ENCODE results near the gene YIPF4. TPM values are rescaled to one million over a fixed set of nuclear protein-coding genes. Genes with fewer than 3 reads are reported as not detected.

The YIPF4 gene
- total RNA-seq, 1 donor from 2014 or later: 52.3 TPM

DNA sequence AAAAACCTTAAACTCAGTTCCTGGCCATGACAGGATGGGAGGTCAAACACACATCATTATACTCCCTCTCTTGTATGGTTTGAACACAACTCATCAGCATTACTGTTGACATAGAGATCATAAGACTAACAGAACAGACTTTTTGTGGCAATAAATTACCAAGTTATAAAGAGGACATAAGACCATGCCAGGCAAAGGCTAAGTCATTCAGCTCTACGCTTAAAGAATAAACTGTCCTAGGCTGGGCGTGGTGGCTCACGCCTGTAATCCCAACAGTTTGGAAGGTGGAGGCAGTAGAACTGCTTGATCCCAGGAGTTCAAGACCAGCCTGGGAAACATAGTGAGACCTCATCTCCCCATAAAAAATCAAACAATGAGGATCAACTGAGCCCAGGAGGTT, 29.4 kb upstream of the YIPF4 start:
- Mint-ChIP-seq H3K4me3 (ENCODE audit: unreplicated experiment) (no peak overlapping the region), H3K27me3 (ENCODE audit: low read depth, unreplicated experiment) (peaks cover 17% of the 10 kb centered on the region), H3K4me1 (ENCODE audit: low read depth, unreplicated experiment) (no peaks in the 10 kb centered on the region), H3K36me3 (ENCODE audit: low read depth, unreplicated experiment) (no peaks in the 10 kb centered on the region), H3K27ac (ENCODE audit: unreplicated experiment) (no peak overlapping the region), H3K9me3 (ENCODE audit: unreplicated experiment) (no peaks in the 10 kb centered on the region)
- H3K4me1 ChIP-seq (ENCODE audit: insufficient read depth, low read length): no peaks in the 10 kb centered on the region
- DNase-seq (ENCODE audit: low read depth) (no peak), FAIRE-seq (no peak)
- H3K9me3 ChIP-seq (ENCODE audit: insufficient read depth, low read depth, low read length): no peaks in the 10 kb centered on the region
- no peak overlapping the region for H3K27ac ChIP-seq (ENCODE audit: low read depth, low read length)
- no peaks in the 10 kb centered on the region for H3K27me3 ChIP-seq (ENCODE audit: insufficient read depth, low read length)
- no peaks in the 10 kb centered on the region for H3K36me3 ChIP-seq (ENCODE audit: insufficient read depth, low read length)
- no peak for TF ChIP-seq EZH2 (IDR thresholded peaks at IDR 0.05; ENCODE audit: insufficient read depth, low read length)
- H3K4me3 ChIP-seq (ENCODE audit: insufficient read depth, low read depth, low read length): no peak overlapping the region
- H2AFZ ChIP-seq (ENCODE audit: low read depth, low read length): no peak overlapping the region
- H3K4me2 ChIP-seq (ENCODE audit: low read length): no peak overlapping the region
- no peak overlapping the region for H3K9ac ChIP-seq (ENCODE audit: low read length)
- H4K20me1 ChIP-seq (ENCODE audit: insufficient read depth, low read length): no peaks in the 10 kb centered on the region
- H3K79me2 ChIP-seq (ENCODE audit: insufficient read depth, low read length): no peaks in the 10 kb centered on the region

DNA sequence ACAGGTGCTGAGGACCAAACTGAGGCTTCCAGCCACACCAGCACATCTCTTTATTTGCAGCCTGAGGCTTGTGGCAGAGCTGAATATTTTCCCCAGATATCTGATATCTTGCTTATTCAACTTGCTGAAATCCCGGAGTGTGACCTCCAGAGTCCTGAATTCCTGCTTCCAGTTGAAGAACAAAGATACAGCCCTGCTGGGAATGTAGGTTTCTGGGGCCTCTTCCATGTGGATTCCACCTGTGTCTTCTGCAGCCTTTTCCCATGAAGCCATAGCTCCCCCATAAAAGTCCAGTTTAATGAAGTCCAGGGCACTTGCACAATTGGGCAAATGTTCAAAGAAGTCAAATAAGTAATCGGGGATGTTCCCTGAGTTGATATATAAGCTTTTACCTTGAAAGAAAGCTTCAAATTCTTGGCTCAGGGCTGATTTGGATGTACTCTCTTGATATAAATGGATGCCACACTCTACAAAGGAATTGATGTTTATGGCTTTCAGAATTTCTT, 27.9 kb upstream of the YIPF4 start:
- no peak overlapping the region for H3K9ac ChIP-seq (ENCODE audit: low read length)
- no peak for FAIRE-seq
- no peak overlapping the region for H2AFZ ChIP-seq (ENCODE audit: low read depth, low read length)
- no peaks in the 10 kb centered on the region for H3K9me3 ChIP-seq (ENCODE audit: insufficient read depth, low read depth, low read length)
- H3K4me1 ChIP-seq (ENCODE audit: insufficient read depth, low read length): no peaks in the 10 kb centered on the region
- DNase-seq (ENCODE audit: low read depth): no peak
- Mint-ChIP-seq H3K4me3 (ENCODE audit: unreplicated experiment) (no peak overlapping the region), H3K27me3 (ENCODE audit: low read depth, unreplicated experiment) (peaks cover 17% of the 10 kb centered on the region), H3K36me3 (ENCODE audit: low read depth, unreplicated experiment) (no peaks in the 10 kb centered on the region), H3K9me3 (ENCODE audit: unreplicated experiment) (no peaks in the 10 kb centered on the region), H3K27ac (ENCODE audit: unreplicated experiment) (no peak overlapping the region), H3K4me1 (ENCODE audit: low read depth, unreplicated experiment) (no peaks in the 10 kb centered on the region)
- no peak overlapping the region for H3K27ac ChIP-seq (ENCODE audit: low read depth, low read length)
- no peaks in the 10 kb centered on the region for H3K79me2 ChIP-seq (ENCODE audit: insufficient read depth, low read length)
- H3K36me3 ChIP-seq (ENCODE audit: insufficient read depth, low read length): no peaks in the 10 kb centered on the region
- TF ChIP-seq, protein P1, sequence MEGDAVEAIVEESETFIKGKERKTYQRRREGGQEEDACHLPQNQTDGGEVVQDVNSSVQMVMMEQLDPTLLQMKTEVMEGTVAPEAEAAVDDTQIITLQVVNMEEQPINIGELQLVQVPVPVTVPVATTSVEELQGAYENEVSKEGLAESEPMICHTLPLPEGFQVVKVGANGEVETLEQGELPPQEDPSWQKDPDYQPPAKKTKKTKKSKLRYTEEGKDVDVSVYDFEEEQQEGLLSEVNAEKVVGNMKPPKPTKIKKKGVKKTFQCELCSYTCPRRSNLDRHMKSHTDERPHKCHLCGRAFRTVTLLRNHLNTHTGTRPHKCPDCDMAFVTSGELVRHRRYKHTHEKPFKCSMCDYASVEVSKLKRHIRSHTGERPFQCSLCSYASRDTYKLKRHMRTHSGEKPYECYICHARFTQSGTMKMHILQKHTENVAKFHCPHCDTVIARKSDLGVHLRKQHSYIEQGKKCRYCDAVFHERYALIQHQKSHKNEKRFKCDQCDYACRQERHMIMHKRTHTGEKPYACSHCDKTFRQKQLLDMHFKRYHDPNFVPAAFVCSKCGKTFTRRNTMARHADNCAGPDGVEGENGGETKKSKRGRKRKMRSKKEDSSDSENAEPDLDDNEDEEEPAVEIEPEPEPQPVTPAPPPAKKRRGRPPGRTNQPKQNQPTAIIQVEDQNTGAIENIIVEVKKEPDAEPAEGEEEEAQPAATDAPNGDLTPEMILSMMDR (IDR thresholded peaks at IDR 0.05; ENCODE audit: insufficient read depth, low read depth, low read length): no peak
- no peak overlapping the region for H3K4me2 ChIP-seq (ENCODE audit: low read length)
- no peaks in the 10 kb centered on the region for H4K20me1 ChIP-seq (ENCODE audit: insufficient read depth, low read length)
- H3K4me3 ChIP-seq (ENCODE audit: insufficient read depth, low read depth, low read length): no peak overlapping the region
- no peaks in the 10 kb centered on the region for H3K27me3 ChIP-seq (ENCODE audit: insufficient read depth, low read length)

DNA sequence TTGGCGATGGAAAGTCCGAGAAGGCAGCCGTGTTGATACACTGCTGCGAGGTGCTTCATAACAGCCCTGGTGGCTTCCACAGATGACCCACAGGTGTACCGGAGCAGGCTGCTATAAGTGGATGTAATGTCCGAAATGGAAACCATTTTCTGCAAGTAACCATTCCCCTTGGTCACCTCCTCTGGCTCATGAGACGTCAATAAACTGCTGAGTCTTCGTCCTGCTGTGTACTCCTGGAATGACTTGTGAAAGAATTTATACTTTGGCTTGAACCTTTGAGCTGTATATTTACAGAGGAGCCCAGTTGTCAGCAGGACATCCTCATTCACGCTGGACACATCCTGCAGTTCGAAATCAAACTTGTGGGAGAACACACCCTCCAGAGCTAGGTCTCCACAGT, 27.4 kb upstream of the YIPF4 start:
- Histone ChIP-seq H3K36me3 (ENCODE audit: insufficient read depth, low read length) (no peaks in the 10 kb centered on the region), H3K4me2 (ENCODE audit: low read length) (no peak overlapping the region), H3K9ac (ENCODE audit: low read length) (no peak overlapping the region), H3K27me3 (ENCODE audit: insufficient read depth, low read length) (no peaks in the 10 kb centered on the region), H3K79me2 (ENCODE audit: insufficient read depth, low read length) (no peaks in the 10 kb centered on the region), H3K4me1 (ENCODE audit: insufficient read depth, low read length) (no peaks in the 10 kb centered on the region), H3K4me3 (ENCODE audit: insufficient read depth, low read depth, low read length) (no peak overlapping the region), H2AFZ (ENCODE audit: low read depth, low read length) (no peak overlapping the region), H3K27ac (ENCODE audit: low read depth, low read length) (no peak overlapping the region), H4K20me1 (ENCODE audit: insufficient read depth, low read length) (no peaks in the 10 kb centered on the region), H3K9me3 (ENCODE audit: insufficient read depth, low read depth, low read length) (no peaks in the 10 kb centered on the region)
- Mint-ChIP-seq H3K4me1 (ENCODE audit: low read depth, unreplicated experiment) (no peaks in the 10 kb centered on the region), H3K27me3 (ENCODE audit: low read depth, unreplicated experiment) (peaks cover 17% of the 10 kb centered on the region), H3K36me3 (ENCODE audit: low read depth, unreplicated experiment) (no peaks in the 10 kb centered on the region), H3K27ac (ENCODE audit: unreplicated experiment) (no peak overlapping the region), H3K4me3 (ENCODE audit: unreplicated experiment) (no peak overlapping the region), H3K9me3 (ENCODE audit: unreplicated experiment) (no peaks in the 10 kb centered on the region)
- FAIRE-seq: no peak
- no peak for DNase-seq (ENCODE audit: low read depth)
- no peak for TF ChIP-seq EZH2 (IDR thresholded peaks at IDR 0.05; ENCODE audit: insufficient read depth, low read length)
- TF ChIP-seq, protein P1 (IDR thresholded peaks at IDR 0.05; ENCODE audit: insufficient read depth, low read depth, low read length): no peak
